ENCODE measurements around the gene TENM3.
A peak's percentile ranks its signal among the peaks of the same experiment; 100 is the strongest.

DNA sequence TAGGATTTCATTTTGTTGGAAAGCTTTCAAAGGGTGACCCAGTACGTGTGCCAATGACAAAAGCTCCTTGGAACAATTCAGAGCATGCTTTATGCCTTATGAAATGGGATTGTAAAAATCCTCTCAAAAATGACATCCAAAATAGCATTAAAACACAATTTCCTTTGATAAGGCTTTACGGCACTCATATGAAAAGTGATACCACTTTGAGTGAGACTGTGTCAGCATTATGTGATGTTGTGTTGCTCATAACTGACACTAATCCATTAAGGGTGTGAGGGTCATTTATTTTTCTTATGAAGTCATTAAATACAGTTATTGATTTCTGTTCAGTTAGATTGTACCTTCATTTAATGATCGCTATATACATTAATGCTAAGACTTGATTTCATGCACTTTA is 250.2 kb downstream of the TENM3 start:
- TF ChIP-seq, protein P1, sequence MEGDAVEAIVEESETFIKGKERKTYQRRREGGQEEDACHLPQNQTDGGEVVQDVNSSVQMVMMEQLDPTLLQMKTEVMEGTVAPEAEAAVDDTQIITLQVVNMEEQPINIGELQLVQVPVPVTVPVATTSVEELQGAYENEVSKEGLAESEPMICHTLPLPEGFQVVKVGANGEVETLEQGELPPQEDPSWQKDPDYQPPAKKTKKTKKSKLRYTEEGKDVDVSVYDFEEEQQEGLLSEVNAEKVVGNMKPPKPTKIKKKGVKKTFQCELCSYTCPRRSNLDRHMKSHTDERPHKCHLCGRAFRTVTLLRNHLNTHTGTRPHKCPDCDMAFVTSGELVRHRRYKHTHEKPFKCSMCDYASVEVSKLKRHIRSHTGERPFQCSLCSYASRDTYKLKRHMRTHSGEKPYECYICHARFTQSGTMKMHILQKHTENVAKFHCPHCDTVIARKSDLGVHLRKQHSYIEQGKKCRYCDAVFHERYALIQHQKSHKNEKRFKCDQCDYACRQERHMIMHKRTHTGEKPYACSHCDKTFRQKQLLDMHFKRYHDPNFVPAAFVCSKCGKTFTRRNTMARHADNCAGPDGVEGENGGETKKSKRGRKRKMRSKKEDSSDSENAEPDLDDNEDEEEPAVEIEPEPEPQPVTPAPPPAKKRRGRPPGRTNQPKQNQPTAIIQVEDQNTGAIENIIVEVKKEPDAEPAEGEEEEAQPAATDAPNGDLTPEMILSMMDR (tag by site-specific recombination; IDR thresholded peaks at IDR 0.05), result no peak
- TF ChIP-seq ZBTB8A (tag by site-specific recombination; IDR thresholded peaks at IDR 0.05) (no peak), SETDB1 (IDR thresholded peaks at IDR 0.05; ENCODE audit: insufficient read length, low read length) (no peak), ZNF335 (tag by site-specific recombination; conservative IDR thresholded peaks at IDR 0.05) (no peak), ZNF768 (tag by site-specific recombination; IDR thresholded peaks at IDR 0.05) (no peak), TCF7L2 (IDR thresholded peaks at IDR 0.05; ENCODE audit: borderline replicate concordance, low read depth, low read length) (no peak)
- TF ChIP-seq, protein P2, sequence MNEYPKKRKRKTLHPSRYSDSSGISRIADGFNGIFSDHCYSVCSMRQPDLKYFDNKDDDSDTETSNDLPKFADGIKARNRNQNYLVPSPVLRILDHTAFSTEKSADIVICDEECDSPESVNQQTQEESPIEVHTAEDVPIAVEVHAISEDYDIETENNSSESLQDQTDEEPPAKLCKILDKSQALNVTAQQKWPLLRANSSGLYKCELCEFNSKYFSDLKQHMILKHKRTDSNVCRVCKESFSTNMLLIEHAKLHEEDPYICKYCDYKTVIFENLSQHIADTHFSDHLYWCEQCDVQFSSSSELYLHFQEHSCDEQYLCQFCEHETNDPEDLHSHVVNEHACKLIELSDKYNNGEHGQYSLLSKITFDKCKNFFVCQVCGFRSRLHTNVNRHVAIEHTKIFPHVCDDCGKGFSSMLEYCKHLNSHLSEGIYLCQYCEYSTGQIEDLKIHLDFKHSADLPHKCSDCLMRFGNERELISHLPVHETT (tag by site-specific recombination; IDR thresholded peaks at IDR 0.05), result no peak
- TF ChIP-seq, protein P3, sequence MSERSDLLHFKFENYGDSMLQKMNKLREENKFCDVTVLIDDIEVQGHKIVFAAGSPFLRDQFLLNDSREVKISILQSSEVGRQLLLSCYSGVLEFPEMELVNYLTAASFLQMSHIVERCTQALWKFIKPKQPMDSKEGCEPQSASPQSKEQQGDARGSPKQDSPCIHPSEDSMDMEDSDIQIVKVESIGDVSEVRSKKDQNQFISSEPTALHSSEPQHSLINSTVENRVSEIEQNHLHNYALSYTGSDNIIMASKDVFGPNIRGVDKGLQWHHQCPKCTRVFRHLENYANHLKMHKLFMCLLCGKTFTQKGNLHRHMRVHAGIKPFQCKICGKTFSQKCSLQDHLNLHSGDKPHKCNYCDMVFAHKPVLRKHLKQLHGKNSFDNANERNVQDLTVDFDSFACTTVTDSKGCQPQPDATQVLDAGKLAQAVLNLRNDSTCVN (tag by site-specific recombination; optimal IDR thresholded peaks at IDR 0.05), result no peak
- TF ChIP-seq, protein P4, sequence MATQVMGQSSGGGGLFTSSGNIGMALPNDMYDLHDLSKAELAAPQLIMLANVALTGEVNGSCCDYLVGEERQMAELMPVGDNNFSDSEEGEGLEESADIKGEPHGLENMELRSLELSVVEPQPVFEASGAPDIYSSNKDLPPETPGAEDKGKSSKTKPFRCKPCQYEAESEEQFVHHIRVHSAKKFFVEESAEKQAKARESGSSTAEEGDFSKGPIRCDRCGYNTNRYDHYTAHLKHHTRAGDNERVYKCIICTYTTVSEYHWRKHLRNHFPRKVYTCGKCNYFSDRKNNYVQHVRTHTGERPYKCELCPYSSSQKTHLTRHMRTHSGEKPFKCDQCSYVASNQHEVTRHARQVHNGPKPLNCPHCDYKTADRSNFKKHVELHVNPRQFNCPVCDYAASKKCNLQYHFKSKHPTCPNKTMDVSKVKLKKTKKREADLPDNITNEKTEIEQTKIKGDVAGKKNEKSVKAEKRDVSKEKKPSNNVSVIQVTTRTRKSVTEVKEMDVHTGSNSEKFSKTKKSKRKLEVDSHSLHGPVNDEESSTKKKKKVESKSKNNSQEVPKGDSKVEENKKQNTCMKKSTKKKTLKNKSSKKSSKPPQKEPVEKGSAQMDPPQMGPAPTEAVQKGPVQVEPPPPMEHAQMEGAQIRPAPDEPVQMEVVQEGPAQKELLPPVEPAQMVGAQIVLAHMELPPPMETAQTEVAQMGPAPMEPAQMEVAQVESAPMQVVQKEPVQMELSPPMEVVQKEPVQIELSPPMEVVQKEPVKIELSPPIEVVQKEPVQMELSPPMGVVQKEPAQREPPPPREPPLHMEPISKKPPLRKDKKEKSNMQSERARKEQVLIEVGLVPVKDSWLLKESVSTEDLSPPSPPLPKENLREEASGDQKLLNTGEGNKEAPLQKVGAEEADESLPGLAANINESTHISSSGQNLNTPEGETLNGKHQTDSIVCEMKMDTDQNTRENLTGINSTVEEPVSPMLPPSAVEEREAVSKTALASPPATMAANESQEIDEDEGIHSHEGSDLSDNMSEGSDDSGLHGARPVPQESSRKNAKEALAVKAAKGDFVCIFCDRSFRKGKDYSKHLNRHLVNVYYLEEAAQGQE (tag by site-specific recombination; IDR thresholded peaks at IDR 0.05), result no peak
- TF ChIP-seq, protein P5, sequence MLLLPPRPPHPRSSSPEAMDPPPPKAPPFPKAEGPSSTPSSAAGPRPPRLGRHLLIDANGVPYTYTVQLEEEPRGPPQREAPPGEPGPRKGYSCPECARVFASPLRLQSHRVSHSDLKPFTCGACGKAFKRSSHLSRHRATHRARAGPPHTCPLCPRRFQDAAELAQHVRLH (tag by site-specific recombination; IDR thresholded peaks at IDR 0.05), result peak; percentile 25; the same call in 1 of the 2 replicates
